MCF 10A (cell line): Measurements from ENCODE around the gene ADIPOR1. TPM values are rescaled to one million over a fixed set of nuclear protein-coding genes. Genes with fewer than 3 reads are reported as not detected.
"Not testable (repeated sequence)": the region's sequence is repeated elsewhere in the genome, so short reads cannot be mapped to it uniquely, and the experiment has no call there.

ENCODE experiments used
- BruUV-seq: library from RNA; stranded (reverse); fragments of 400-500 nt; replicated peaks from 2 replicates; lab custom pipeline; 2021; lab: Mats Ljungman, UMichigan
- CTCF ChIA-PET: fragments of 300-600 bp; sonication (Branson Sonifier 250); formaldehyde crosslinking; extraction: SDS; loops from one replicate; lab custom pipeline; 2021; ENCODE audit warnings: antibody characterized with exemption, inconsistent platforms; lab: Yijun Ruan, JAX
- POLR2A ChIA-PET: fragments of 300-600, 350-650 bp; sonication (Branson Sonifier 250); formaldehyde crosslinking; extraction: SDS; loops from one replicate; lab custom pipeline; 2020; ENCODE audit warnings: antibody characterized with exemption, inconsistent platforms; lab: Yijun Ruan, JAX
- DNase-seq: peaks from one replicate; pipeline ENCODE4 v3.0.0-alpha.2; 2018; ENCODE audit not compliant: unreplicated experiment
- H3K27ac Mint-ChIP-seq: one replicate; pipeline ENCODE4 v1.8.0; 2022; ENCODE audit warnings: mild to moderate bottlenecking, low read depth, mixed read lengths; ENCODE audit not compliant: unreplicated experiment
- H3K27me3 Mint-ChIP-seq: one replicate; pipeline ENCODE4 v1.8.0; 2022; ENCODE audit warnings: mixed read lengths; ENCODE audit not compliant: insufficient read depth, unreplicated experiment
- H3K36me3 Mint-ChIP-seq: one replicate; pipeline ENCODE4 v1.8.0; 2022; ENCODE audit warnings: mild to moderate bottlenecking, moderate library complexity, mixed read lengths; ENCODE audit not compliant: insufficient read depth, unreplicated experiment
- H3K4me1 Mint-ChIP-seq: one replicate; pipeline ENCODE4 v1.8.0; 2022; ENCODE audit warnings: mixed read lengths; ENCODE audit not compliant: insufficient read depth, unreplicated experiment
- H3K4me3 Mint-ChIP-seq: one replicate; pipeline ENCODE4 v1.8.0; 2022; ENCODE audit warnings: mild to moderate bottlenecking, moderate library complexity, mixed read lengths; ENCODE audit not compliant: unreplicated experiment
- H3K9me3 Mint-ChIP-seq: one replicate; pipeline ENCODE4 v1.8.0; 2022; ENCODE audit warnings: mixed read lengths; ENCODE audit not compliant: unreplicated experiment
- intact Hi-C: fragments of 100-400 bp; cut with micrococcal nuclease; formaldehyde crosslinking; loops from 2 replicates; pipeline ENCODE4 v1.14.1; 2022
- total RNA-seq: library from RNA; stranded (reverse); gene quantifications from 2 replicates; pipeline ENCODE4 v1.2.3, GENCODE V29; 2022
- TF ChIP-seq, protein P1 (sequence below): fragments of 200-600 bp; IDR thresholded peaks from one replicate; pipeline ENCODE4 v1.8.0; 2022; ENCODE audit warnings: antibody characterized with exemption, mild to moderate bottlenecking; ENCODE audit not compliant: unreplicated experiment

Gene ADIPOR1
- total RNA-seq, 1 experiment from 2014 or later, result 157 TPM

DNA sequence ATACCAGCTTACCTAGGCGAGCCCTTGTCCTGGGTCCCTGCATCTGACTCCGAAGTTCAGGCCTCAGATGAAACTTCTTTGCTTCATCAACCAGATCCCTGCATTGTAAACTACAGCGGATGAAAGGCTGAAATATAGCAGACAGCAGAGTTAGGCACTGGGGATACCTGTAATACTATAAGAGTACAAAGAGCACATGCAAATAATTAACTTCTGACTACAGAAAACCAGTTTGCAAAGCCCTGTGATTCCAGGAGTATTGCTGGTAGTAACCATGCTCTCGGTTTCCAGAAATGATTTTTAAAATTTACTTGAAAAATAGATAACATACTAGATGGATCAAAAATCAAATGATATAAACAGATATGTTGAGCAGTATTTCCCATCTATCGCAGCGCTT is 49.1 kb downstream of the ADIPOR1 start:
- Mint-ChIP-seq H3K4me3 (no peak overlapping the region), H3K27ac (no peak overlapping the region), H3K27me3 (no peaks in the 10 kb centered on the region), H3K4me1 (no peaks in the 10 kb centered on the region), H3K36me3 (peaks cover 99% of the 10 kb centered on the region), H3K9me3 (no peaks in the 10 kb centered on the region)
- TF ChIP-seq, protein P1, sequence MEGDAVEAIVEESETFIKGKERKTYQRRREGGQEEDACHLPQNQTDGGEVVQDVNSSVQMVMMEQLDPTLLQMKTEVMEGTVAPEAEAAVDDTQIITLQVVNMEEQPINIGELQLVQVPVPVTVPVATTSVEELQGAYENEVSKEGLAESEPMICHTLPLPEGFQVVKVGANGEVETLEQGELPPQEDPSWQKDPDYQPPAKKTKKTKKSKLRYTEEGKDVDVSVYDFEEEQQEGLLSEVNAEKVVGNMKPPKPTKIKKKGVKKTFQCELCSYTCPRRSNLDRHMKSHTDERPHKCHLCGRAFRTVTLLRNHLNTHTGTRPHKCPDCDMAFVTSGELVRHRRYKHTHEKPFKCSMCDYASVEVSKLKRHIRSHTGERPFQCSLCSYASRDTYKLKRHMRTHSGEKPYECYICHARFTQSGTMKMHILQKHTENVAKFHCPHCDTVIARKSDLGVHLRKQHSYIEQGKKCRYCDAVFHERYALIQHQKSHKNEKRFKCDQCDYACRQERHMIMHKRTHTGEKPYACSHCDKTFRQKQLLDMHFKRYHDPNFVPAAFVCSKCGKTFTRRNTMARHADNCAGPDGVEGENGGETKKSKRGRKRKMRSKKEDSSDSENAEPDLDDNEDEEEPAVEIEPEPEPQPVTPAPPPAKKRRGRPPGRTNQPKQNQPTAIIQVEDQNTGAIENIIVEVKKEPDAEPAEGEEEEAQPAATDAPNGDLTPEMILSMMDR, result no peak
- ChIA-PET POLR2A (interaction anchor here (0.6 to 1.9 kb wide), 5 partner anchors 12 to 98 kb away, joined by 3 to 6 read pairs (median 4); partner anchors contain the start of genes PCAT6, RABIF and TMEM183A), CTCF (interaction anchor here (1.1 to 1.5 kb wide), 3 partner anchors 14 to 91 kb away, joined by 3 to 6 read pairs (median 3); no protein-coding TSS in a partner anchor)
- no TSS peak for BruUV-seq
- DNase-seq, result no peak
- intact Hi-C loops, result no loop called here

DNA sequence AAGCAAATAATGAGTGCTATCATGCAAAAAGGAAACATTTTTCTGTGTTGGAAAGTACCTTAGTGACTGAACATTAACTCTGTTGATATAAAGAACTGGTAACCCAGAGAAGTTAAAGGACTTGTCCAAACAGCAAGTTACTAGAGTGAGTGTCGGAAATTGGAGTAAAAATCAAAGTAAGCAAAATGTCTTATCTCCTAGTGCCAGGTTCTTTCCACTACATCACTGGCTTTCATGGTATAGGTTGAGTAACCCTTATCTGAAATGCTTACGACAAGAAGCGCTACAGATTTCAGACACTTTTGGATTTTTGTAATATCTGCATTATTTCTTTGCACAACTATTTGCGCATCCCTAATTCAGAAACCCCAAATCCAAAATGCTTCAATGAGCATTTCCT is 52.8 kb downstream of the ADIPOR1 start:
- Mint-ChIP-seq H3K27me3 (no peaks in the 10 kb centered on the region), H3K36me3 (peaks cover 100% of the 10 kb centered on the region), H3K4me1 (no peaks in the 10 kb centered on the region), H3K27ac (no peak overlapping the region), H3K9me3 (no peaks in the 10 kb centered on the region), H3K4me3 (no peak overlapping the region)
- DNase-seq, result no peak
- CTCF ChIA-PET, result interaction anchor here (0.7 to 1.0 kb wide), 2 partner anchors 46 to 48 kb away, joined by 3 to 4 read pairs; no protein-coding TSS in a partner anchor
- no TSS peak for BruUV-seq
- POLR2A ChIA-PET, result interaction anchor here (0.9 kb wide), 1 partner anchor 93 kb away, joined by 4 read pairs; no protein-coding TSS in a partner anchor
- intact Hi-C loops, result no loop called here
- TF ChIP-seq, protein P1, result no peak

DNA sequence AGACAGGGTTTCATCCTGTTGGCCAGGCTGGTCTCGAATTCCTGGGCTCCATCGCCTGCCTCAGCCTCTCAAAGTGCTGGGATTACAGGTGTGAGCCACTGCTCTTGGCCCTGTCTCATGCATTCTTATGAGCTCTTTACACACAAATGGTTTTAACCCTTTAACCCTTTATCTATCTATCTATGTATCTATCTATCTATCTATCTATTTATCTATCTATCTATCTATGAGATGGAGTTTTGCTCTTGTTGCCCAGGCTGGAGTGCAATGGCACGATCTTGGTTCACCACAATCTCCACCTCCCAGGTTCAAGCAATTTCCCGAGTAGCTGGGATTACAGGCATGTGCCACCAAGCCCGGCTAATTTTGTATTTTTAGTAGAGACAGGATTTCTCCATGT is 54.3 kb downstream of the ADIPOR1 start:
- H3K4me3 Mint-ChIP-seq, intact Hi-C loops, H3K27me3 Mint-ChIP-seq, H3K27ac Mint-ChIP-seq, DNase-seq, BruUV-seq, H3K9me3 Mint-ChIP-seq, H3K4me1 Mint-ChIP-seq: not testable (repeated sequence)
- peaks cover 97% of the 10 kb centered on the region for H3K36me3 Mint-ChIP-seq
- POLR2A ChIA-PET, result interaction anchor here (0.6 kb wide), 1 partner anchor 12 kb away, joined by 3 read pairs; no protein-coding TSS in a partner anchor
- CTCF ChIA-PET, result interaction anchor here (0.8 to 1.5 kb wide), 3 partner anchors 14 to 96 kb away, joined by 3 to 4 read pairs (median 3); no protein-coding TSS in a partner anchor

DNA sequence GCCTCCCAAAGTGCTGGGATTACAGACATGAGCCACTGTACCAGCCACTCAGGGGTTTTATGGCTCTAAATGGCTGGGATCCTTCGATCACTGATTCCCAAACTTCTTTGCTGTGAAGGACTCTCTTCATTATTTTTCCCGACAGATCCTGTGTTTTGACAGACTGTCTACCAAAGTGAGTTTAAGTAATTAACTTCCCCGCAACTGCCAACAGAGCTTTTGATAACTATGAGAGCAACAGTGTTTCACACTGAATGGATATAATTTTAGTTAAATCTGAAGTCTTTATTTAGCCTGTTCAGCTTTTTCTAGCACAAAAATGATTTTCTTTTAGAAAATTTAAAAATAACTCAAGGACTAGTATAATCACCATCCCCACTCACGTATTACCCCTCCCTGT is 56.6 kb downstream of the ADIPOR1 start:
- Mint-ChIP-seq H3K9me3 (no peaks in the 10 kb centered on the region), H3K4me1 (no peaks in the 10 kb centered on the region), H3K36me3 (peaks cover 97% of the 10 kb centered on the region), H3K27ac (no peak overlapping the region), H3K27me3 (no peaks in the 10 kb centered on the region), H3K4me3 (no peak overlapping the region)
- ChIA-PET CTCF (interaction anchor here (0.6 to 0.9 kb wide), 3 partner anchors 88 to 142 kb away, joined by 3 to 4 read pairs (median 3); no protein-coding TSS in a partner anchor), POLR2A (interaction anchor here (0.7 to 2.9 kb wide), 4 partner anchors 11 to 93 kb away, joined by 3 to 11 read pairs (median 4); partner anchors contain the start of gene KDM5B)
- BruUV-seq, result no TSS peak
- TF ChIP-seq, protein P1, result no peak
- no peak for DNase-seq
- intact Hi-C loops, result no loop called here
